AML-193 (cell line): ENCODE measurements around the gene RNF128.
"Not testable (repeated sequence)": the region's sequence is repeated elsewhere in the genome, so short reads cannot be mapped to it uniquely, and the experiment has no call there.

ENCODE experiments used
- DNase-seq, 2 experiments: peaks; one replicate each; lab custom pipeline; 2025; lab: John Stamatoyannopoulos, UW

Gene RNF128

DNA sequence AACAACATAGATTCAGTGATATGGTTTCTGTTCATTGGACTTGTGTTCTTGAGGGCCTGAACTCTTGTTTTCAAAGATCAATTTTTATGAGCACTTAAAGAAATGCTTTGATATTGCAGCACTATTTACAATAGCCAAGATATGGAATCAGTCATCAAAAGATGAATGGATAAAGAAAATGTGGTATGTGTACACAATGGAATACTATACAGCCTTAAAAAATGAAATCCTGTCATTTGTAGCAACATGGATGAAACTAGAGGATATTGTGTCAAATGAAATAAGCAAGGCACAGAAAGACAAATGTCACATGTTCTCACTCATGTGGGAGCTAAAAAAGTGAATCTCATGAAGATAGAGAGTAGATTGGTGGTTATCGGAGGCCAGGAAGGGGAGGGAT lies 21.9 kb downstream of the RNF128 start:
- DNase-seq: no peak

DNA sequence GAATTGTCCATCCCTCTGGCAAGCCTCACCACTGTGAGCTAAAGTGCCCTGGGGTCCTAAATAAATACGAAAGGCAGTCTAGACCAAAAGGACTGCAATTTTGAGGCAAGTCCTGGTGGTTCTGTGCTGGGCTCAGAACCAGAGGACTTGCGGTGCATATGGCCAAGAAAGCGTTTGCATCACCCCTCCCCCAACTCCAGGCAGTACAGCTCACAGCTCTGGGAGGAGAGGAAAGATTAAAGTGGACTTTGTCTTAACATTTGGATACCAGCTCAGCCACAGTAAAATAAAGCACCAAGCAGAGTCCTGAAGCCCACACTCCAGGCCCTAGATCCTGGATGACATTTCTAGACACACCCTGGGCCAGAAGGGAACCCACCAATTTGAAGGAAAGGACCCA lies 24.9 kb downstream of the RNF128 start:
- no peak for DNase-seq

DNA sequence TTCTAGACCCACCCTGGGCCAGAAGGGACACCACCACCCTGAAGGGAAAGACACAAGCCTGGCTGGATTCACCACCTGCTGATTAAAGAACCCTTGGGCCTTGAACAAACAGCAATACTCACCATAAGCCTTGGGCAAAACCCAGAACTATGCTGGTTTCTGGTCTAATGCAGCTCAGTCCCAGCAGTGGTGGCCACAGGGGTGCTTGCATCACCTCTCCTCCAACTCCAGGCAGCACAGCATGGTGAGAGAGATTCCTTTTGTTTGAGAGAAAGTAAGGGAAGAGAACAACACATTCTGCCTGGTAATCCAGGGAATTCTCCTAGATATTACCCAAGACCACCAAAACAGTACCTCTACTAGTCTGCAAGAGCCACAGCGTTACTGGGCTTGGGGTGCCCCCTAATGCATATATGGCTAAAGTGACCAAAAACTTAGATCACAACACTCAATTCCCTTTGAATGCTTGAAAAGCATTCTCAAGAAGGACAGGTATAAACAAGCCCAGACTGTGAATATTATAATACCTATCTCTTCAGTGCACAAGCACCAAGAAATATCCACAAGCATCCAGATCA lies 25.7 kb downstream of the RNF128 start:
- no peak for DNase-seq

DNA sequence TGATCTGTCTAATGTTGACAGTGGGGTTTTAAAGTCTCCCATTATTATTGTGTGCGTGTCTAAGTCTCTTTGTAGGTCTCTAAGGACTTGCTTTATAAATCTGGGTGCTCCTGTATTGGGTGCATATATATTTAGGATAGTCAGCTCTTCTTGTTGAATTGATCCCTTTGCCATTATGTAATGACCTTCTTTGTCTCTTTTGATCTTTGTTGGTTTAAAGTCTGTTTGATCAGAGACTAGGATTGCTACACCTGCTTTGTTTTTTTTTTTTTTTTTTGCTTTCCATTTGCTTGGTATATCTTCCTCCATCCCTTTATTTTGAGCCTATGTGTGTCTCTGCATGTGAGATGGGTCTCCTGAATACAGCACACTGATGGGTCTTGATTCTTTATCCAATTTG lies 42.8 kb downstream of the RNF128 start:
- DNase-seq: not testable (repeated sequence)

DNA sequence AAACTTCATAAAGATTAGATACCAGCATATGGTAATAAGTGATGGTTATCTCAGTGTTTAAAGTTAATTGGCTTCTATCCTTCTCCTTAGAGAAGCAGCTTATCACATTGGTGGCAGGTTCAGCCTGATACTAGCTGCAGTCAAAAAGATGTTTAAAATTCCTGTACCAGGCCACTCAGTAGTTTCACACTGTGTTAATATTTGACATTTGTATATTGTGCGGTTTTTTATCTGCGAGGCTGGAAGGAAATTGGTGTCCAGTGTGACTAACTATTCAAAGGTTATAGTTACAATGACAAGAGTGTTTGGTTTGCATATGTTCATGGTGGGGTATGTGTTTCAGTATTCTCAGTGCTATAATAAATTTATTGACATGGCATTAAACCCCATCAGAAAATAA lies 48.5 kb downstream of the RNF128 start:
- no peak for DNase-seq

DNA sequence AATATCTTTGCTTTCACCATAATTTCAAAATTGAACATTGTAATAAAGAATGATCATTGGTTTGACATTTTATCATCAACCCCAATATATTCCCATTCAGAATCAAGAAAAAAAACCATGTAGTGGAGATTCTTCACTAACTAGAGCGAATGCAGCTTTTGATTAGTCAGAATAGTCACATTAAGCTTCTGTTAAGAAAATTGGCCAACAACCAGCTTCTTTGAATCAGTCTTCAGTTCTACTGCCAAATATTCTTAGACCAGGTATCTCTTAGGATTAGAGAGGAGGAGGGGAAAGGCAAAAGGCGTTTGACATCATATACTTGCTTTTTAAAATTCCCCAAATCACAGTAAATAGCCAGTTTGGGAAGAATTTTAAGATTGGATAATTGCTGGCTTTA lies 53.8 kb downstream of the RNF128 start:
- DNase-seq: no peak

DNA sequence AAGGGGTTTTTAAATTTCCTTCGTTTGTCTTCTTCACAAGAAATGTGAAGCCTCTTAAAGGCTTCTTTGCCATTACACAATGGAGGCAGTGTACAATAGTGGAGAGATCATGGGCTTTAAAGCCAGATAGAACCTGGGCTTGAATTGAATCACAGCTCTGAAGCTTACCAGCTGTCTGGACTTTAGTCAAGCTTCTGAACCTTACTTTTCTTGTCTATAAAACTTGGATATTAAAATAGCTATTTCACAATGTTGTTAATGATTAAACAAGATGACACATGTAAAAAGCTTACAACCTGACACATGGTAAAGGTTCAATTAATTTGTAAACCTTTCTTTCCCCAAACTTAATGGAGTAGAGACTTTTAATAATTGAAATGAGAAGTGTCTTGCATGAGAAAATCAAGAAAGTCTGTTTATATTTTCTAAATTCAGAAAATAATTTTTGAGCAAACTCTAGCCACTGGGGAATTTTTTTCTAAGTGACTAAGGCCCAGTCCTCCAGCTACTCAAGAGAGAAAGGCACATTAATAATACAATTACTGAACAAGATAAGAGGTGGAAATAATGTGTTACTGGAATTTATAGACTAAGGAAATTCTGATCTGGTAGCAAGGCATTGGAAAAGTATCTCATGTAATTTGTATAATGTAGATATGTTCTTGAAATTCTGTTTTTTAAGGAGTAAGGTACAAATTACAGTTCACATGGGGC lies 54.3 kb downstream of the RNF128 start:
- DNase-seq: no peak

DNA sequence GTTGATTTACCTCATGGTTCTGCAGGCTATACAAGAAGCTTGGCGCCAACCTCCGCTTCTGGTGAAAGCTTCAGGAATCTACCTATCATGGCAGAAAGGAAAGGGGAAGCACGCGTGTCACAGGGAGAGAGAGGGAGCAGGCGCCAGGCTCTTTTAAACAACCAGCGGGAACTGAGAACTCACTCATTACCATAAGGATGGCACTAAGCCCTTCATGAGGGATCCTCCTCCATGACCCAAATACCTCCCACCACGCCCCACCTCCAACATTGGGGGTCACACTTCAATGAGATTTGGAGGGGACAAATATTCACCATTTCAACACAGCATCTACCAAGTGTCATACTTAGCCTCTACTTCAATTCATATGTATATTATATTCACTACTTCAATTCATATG lies 57.2 kb downstream of the RNF128 start:
- DNase-seq: no peak

DNA sequence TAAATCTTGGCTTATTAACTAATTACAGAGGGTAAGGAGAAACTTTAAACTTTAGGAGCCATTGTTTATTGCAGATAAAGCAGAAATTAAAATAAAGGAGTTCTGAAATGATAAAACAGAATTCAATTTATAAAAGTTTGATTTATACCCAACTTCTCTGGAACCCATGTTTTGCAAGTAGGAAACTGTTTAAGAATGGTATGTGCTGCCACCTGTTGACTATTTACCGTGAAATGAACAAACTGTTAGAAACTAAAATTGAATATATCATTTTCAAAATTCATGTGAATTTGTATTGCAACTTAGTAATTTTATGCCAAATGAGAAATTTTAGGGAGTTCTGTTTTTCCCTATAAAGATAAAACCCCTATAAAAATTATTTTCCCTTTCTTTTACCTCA lies 65.0 kb downstream of the RNF128 start:
- DNase-seq: peak in 1 of 2 experiments; percentile 3

DNA sequence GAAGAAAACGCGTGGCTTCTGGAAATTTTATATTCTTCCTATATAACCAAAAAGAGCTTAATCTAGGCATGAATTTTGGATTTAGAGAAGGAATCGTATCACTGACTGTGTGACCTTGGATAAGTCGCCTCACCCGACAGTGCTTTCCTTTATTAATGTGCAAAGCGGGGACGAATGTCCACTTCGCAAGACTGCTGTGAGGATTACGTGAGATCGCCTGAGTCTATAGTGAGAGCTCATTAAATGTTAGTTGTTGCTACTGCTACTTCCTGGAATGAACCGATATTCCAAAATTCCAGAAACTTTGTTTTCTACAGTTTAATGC lies 75.5 kb downstream of the RNF128 start:
- DNase-seq: no peak

DNA sequence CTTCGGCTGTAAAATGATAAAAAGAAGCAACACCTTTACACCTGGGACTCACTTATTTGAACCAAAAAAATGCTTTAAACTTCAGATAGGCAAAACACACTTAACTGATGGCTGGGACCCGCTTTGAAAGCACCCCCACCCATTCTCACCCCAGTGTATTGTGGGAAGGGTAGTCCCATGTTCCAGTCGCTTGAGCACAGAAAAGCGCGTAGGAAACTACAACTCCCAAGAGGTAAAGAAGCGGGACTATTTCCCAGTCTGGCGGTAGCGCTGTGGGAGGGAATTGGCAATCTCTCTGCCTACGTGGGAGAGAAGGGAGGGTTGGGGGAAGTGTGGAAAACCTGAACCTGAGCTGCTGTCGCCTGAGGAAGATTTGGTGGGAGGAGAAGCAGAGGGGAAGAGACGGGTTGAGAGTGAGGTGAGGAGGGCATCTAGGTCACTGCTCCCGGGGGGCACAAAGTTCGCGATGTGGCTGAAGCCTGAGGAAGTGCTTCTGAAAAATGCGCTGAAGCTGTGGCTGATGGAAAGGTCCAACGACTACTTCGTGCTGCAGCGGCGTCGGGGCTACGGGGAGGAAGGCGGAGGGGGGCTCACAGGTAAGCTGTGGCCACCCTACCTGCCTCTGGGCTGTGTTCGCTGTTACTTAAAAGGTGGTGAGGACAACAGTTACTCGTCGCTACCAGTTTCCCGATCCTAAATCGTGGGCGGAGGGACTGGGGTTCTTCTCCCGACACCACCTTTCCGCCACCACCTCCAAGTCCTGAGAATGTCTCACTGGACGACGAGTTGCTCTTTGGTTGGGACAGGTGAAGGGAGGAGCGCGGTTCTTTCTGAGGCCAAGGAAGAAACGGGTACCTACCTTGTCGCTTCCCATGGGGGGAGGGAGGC lies 76.1 kb downstream of the RNF128 start, which contains the start of gene TBC1D8B:
TSS of gene TBC1D8B (plus strand) at position 286 of the 888 bp plus-strand sequence. CDS start at position 467, 181 bp downstream.
- DNase-seq: no peak

DNA sequence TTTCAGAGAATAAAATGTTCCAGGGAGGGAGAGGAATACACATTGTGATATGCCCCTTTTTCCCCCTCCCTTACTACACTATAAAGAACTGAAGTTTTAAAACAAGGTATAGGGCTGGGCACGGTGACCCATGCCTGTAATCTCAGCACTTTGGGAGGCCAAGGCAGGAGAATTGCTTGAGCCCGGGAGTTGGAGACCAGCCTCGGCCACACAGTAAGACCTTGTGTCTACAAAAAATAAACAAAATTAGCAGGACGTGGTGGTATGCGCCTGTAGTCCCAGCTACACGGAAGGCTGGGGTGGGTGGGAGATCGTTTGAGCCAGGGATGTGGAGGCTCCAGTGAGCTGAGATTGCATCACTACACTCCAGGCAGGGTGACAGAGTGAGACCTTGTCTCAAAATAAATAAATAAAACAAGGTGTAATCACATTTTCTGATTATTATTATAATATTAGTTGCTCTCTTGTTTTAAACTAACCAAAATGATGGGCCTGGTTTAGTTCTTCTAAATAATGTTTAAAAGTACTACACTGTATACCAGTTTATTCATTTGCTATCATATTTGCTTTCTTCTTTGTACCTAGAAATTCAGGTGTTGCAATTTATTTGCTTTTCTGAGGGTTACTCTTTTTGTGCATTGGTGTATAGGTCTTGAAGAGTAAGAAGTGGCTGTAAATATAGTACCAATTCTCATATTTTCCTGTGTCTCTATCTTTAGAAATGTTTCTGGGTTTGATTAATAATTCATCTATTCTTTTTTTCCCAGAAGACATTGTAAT lies 84.8 kb downstream of the RNF128 start:
- DNase-seq: no peak

DNA sequence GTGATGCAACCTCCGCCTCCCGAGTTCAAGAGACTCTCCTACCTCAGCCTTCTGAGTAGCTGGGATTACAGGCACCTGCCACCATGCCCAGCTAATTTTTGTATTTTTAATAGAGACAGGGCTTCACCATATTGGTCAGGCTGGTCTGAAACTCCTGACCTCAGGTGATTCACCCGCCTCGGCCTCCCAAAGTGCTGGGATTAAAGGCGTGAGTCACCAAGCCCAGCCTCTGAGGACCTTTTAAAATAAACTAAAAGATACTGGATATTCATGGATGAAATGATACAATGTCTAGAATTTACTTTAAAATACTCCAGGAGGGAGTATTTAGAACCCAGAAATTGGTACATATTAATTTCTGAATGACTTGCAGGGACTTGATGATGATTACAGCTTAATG lies 86.4 kb downstream of the RNF128 start:
- not testable (repeated sequence) for DNase-seq

DNA sequence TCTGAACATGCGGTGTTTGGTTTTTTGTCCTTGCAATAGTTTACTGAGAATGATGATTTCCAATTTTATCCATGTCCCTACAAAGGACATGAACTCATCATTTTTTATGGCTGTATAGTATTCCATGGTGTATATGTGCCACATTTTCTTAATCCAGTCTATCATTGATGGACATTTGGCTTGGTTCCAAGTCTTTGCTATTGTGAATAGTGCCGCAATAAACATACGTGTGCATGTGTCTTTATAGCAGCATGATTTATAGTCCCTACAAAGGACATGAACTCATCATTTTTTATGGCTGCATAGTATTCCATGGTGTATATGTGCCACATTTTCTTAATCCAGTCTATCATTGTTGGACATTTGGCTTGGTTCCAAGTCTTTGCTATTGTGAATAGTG lies 87.6 kb downstream of the RNF128 start:
- DNase-seq: not testable (repeated sequence)
